PC-3 (cell line): ENCODE results near the gene MAZ.

Experiments
- EZH2 ChIP-seq: fragments of 300-600 bp; sonication (generic); IDR thresholded peaks from one replicate; pipeline ENCODE4 v1.6.1; 2017; ENCODE audit warnings: antibody characterized with exemption, mild to moderate bottlenecking, low read length; ENCODE audit not compliant: unreplicated experiment
- TF ChIP-seq, protein P1 (sequence below): fragments of 300-600 bp; sonication (generic); conservative IDR thresholded peaks from 2 replicates; pipeline ENCODE4 v1.5.1; 2017; ENCODE audit warnings: antibody characterized with exemption, low read depth, mild to moderate bottlenecking, low read length

DNA sequence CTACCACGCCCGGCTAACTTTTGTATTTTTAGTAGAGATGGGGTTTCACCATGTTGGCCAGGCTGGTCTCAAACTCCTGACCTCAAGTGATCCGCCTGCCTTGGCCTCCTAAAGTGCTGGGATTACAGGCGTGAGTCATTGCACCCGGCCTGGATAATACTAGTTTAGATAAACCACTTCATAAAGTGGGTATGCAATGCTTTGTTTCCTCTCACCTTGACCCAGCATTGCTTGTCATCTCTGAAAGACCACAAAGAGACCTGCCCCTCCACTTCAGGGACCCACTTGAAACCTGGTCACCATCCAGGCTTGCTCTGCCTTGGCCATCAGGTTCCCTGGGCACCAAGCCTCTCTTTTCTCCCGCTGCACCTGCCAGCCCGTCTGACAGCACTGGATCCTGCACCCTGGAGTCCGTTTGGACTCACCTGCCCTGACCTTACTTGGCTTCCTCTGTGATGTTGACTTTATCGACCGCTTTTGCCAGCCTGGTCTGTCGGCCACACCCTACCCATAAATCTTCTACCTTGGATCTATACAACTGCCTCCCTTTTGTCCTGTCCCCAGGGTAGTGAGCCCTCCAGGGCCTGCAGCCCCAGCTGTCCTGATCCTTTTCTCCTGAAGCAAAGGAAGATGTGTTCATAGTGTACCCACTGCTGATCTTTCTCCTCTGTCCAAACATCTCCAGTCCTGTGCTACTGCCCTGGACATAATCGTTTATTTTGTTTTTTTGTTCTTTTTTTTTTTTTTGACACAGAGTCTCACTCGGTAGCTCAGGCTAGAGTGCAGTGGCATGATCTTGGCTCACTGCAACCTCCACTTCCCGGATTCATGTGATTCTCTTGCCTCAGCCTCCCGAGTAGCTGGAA, 40.9 kb upstream of the MAZ start:
- TF ChIP-seq EZH2: no peak
- TF ChIP-seq, protein P1, sequence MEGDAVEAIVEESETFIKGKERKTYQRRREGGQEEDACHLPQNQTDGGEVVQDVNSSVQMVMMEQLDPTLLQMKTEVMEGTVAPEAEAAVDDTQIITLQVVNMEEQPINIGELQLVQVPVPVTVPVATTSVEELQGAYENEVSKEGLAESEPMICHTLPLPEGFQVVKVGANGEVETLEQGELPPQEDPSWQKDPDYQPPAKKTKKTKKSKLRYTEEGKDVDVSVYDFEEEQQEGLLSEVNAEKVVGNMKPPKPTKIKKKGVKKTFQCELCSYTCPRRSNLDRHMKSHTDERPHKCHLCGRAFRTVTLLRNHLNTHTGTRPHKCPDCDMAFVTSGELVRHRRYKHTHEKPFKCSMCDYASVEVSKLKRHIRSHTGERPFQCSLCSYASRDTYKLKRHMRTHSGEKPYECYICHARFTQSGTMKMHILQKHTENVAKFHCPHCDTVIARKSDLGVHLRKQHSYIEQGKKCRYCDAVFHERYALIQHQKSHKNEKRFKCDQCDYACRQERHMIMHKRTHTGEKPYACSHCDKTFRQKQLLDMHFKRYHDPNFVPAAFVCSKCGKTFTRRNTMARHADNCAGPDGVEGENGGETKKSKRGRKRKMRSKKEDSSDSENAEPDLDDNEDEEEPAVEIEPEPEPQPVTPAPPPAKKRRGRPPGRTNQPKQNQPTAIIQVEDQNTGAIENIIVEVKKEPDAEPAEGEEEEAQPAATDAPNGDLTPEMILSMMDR: no peak
